Measurements from ENCODE around the gene SERPINA12.

Gene SERPINA12

GRCh38 chr14:94545131-94545841, 36.0 kb upstream of the SERPINA12 start:
- H3K36me3 ChIP-seq (ENCODE audit: control insufficient read depth in 5 of 5, insufficient read depth in 5 of 5, low read length in 5 of 5) = no peaks in the 10 kb centered on the region
- H3K4me3 ChIP-seq (ENCODE audit: low read depth in 1 of 5, low read length in 5 of 5) = no peak overlapping the region
- no peak overlapping the region for H3K27ac ChIP-seq (ENCODE audit: low read depth, low read length)
- peaks cover 0 to 14% (median 8%) of the 10 kb centered on the region in 5 donors for H3K27me3 ChIP-seq (ENCODE audit: control insufficient read depth in 5 of 5, insufficient read depth in 4 of 5, low read length in 5 of 5)
- H3K9ac ChIP-seq (ENCODE audit: low read length in 5 of 5) = no peak overlapping the region
- peaks cover 0 to 3% (median 1%) of the 10 kb centered on the region in 5 donors for H3K4me1 ChIP-seq (ENCODE audit: control insufficient read depth in 5 of 5, insufficient read depth in 5 of 5, low read length in 5 of 5)
- H3K9me3 ChIP-seq (ENCODE audit: control insufficient read depth in 5 of 5, low read length in 5 of 5) = peaks cover 0 to 6% (median 3%) of the 10 kb centered on the region in 5 donors

DNA sequence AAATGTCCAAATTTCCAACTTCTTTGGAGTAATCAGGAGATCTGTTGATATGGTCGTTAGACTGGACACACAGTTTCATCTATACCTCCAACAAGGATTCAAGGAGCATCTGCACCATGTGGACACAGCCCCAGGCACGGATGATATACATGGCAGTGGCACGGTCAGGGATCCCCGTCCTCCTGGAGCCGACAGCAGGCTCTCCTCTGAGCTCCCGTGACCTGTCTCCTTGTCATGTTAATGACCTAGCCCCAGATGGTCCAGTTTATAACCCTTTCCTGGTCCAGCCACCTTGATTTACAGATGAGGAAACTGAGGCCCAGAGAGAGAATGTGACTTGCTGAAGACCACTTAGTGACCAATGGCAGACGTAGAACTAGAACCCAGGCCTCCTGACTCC, 35.5 kb upstream of the SERPINA12 start:
- peaks cover 0 to 9% (median 7%) of the 10 kb centered on the region in 5 donors for H3K4me1 ChIP-seq (ENCODE audit: control insufficient read depth in 5 of 5, insufficient read depth in 5 of 5, low read length in 5 of 5)
- peaks cover 0 to 14% (median 8%) of the 10 kb centered on the region in 5 donors for H3K27me3 ChIP-seq (ENCODE audit: control insufficient read depth in 5 of 5, insufficient read depth in 4 of 5, low read length in 5 of 5)
- H3K9ac ChIP-seq (ENCODE audit: low read length in 5 of 5) = no peak overlapping the region

GRCh38 chr14:94543449-94544124, 34.3 kb upstream of the SERPINA12 start:
- no peak overlapping the region for H3K9ac ChIP-seq (ENCODE audit: low read length in 5 of 5)
- no peak overlapping the region for H3K4me3 ChIP-seq (ENCODE audit: low read depth in 1 of 5, low read length in 5 of 5)
- peaks cover 0 to 10% (median 10%) of the 10 kb centered on the region in 5 donors for H3K27me3 ChIP-seq (ENCODE audit: control insufficient read depth in 5 of 5, insufficient read depth in 4 of 5, low read length in 5 of 5)
- no peak overlapping the region for H3K27ac ChIP-seq (ENCODE audit: low read depth, low read length)
- peaks cover 0 to 11% (median 7%) of the 10 kb centered on the region in 5 donors for H3K4me1 ChIP-seq (ENCODE audit: control insufficient read depth in 5 of 5, insufficient read depth in 5 of 5, low read length in 5 of 5)
- peaks cover 0 to 6% (median 3%) of the 10 kb centered on the region in 5 donors for H3K9me3 ChIP-seq (ENCODE audit: control insufficient read depth in 5 of 5, low read length in 5 of 5)
- H3K36me3 ChIP-seq (ENCODE audit: control insufficient read depth in 5 of 5, insufficient read depth in 5 of 5, low read length in 5 of 5) = no peaks in the 10 kb centered on the region

More for the DNA sequence above, 35.5 kb upstream of the SERPINA12 start:
- Histone ChIP-seq H3K9me3 (ENCODE audit: control insufficient read depth in 5 of 5, low read length in 5 of 5) (peaks cover 0 to 6% (median 3%) of the 10 kb centered on the region in 5 donors), H3K4me3 (ENCODE audit: low read depth in 1 of 5, low read length in 5 of 5) (no peak overlapping the region), H3K36me3 (ENCODE audit: control insufficient read depth in 5 of 5, insufficient read depth in 5 of 5, low read length in 5 of 5) (no peaks in the 10 kb centered on the region), H3K27ac (ENCODE audit: low read depth, low read length) (no peak overlapping the region)

GRCh38 chr14:94542811-94543440, 33.7 kb upstream of the SERPINA12 start:
- H3K9ac ChIP-seq (ENCODE audit: low read length in 5 of 5) = no peak overlapping the region
- peaks cover 0 to 6% (median 3%) of the 10 kb centered on the region in 5 donors for H3K9me3 ChIP-seq (ENCODE audit: control insufficient read depth in 5 of 5, low read length in 5 of 5)
- H3K4me1 ChIP-seq (ENCODE audit: control insufficient read depth in 5 of 5, insufficient read depth in 5 of 5, low read length in 5 of 5) = peaks cover 0 to 11% (median 7%) of the 10 kb centered on the region in 5 donors
- H3K4me3 ChIP-seq (ENCODE audit: low read depth in 1 of 5, low read length in 5 of 5) = no peak overlapping the region
- no peaks in the 10 kb centered on the region for H3K36me3 ChIP-seq (ENCODE audit: control insufficient read depth in 5 of 5, insufficient read depth in 5 of 5, low read length in 5 of 5)
- no peak overlapping the region for H3K27ac ChIP-seq (ENCODE audit: low read depth, low read length)
- peaks cover 0 to 14% (median 10%) of the 10 kb centered on the region in 5 donors for H3K27me3 ChIP-seq (ENCODE audit: control insufficient read depth in 5 of 5, insufficient read depth in 4 of 5, low read length in 5 of 5)

- Histone ChIP-seq H3K9me3 (ENCODE audit: control insufficient read depth in 5 of 5, low read length in 5 of 5) (peaks cover 0 to 6% (median 3%) of the 10 kb centered on the region in 5 donors), H3K9ac (ENCODE audit: low read length in 5 of 5) (no peak overlapping the region), H3K4me1 (ENCODE audit: control insufficient read depth in 5 of 5, insufficient read depth in 5 of 5, low read length in 5 of 5) (peaks cover 0 to 11% (median 7%) of the 10 kb centered on the region in 5 donors), H3K27me3 (ENCODE audit: control insufficient read depth in 5 of 5, insufficient read depth in 4 of 5, low read length in 5 of 5) (peaks cover 0 to 14% (median 10%) of the 10 kb centered on the region in 5 donors), H3K36me3 (ENCODE audit: control insufficient read depth in 5 of 5, insufficient read depth in 5 of 5, low read length in 5 of 5) (no peaks in the 10 kb centered on the region), H3K27ac (ENCODE audit: low read depth, low read length) (no peak overlapping the region), H3K4me3 (ENCODE audit: low read depth in 1 of 5, low read length in 5 of 5) (no peak overlapping the region)
Measured at GRCh38 chr14:94542111-94542810, 33.0 kb upstream of the SERPINA12 start.

- Histone ChIP-seq H3K9me3 (ENCODE audit: control insufficient read depth in 5 of 5, low read length in 5 of 5) (peaks cover 0 to 3% (median under 1%) of the 10 kb centered on the region in 5 donors), H3K36me3 (ENCODE audit: control insufficient read depth in 5 of 5, insufficient read depth in 5 of 5, low read length in 5 of 5) (no peaks in the 10 kb centered on the region), H3K9ac (ENCODE audit: low read length in 5 of 5) (no peak overlapping the region), H3K27me3 (ENCODE audit: control insufficient read depth in 5 of 5, insufficient read depth in 4 of 5, low read length in 5 of 5) (peaks cover 0 to 14% (median 10%) of the 10 kb centered on the region in 5 donors), H3K4me3 (ENCODE audit: low read depth in 1 of 5, low read length in 5 of 5) (no peak overlapping the region), H3K4me1 (ENCODE audit: control insufficient read depth in 5 of 5, insufficient read depth in 5 of 5, low read length in 5 of 5) (peaks cover 0 to 11% (median 7%) of the 10 kb centered on the region in 5 donors), H3K27ac (ENCODE audit: low read depth, low read length) (no peak overlapping the region)
Measured at GRCh38 chr14:94541234-94541975, 32.1 kb upstream of the SERPINA12 start.

DNA sequence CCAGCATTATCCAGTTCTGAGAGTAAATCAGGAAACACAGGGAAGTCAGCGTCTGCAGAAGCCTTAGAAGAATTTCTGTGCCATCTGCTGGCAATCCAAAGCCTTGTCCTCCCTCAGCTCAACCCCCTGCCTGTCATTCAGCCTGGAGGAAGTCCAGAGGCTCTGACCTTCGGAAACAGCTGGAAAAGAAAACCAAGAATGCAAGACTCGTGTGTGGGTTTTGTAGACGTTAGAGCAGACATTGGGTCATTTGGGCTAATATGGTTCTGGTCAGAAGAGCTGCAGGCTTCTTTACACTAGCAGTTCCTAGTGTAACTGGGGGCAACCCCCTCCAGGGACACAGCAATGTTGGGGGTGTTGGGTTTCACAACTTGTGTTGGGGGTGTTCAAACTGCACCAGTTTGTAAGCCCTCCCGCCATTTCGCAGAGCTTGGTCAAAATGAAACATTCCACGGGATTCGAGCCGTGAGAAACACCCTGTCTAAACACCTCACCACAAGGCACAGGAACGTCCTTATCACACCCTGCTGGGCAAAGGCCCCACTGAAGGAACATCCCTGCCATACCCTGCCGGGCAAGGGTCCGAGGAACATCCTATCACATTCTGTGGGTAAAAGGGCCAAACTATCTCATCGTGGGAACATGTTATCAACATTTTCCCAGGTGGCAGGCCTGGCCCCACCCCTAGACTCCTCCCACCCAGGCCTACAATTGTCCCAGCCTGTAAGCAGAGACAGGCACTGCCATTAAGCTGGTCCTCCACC, 30.9 kb upstream of the SERPINA12 start:
- H3K9ac ChIP-seq (ENCODE audit: low read length in 5 of 5) = no peak overlapping the region
- H3K4me3 ChIP-seq (ENCODE audit: low read depth in 1 of 5, low read length in 5 of 5) = no peak overlapping the region
- peaks cover 0 to 11% (median 11%) of the 10 kb centered on the region in 5 donors for H3K27me3 ChIP-seq (ENCODE audit: control insufficient read depth in 5 of 5, insufficient read depth in 4 of 5, low read length in 5 of 5)
- H3K27ac ChIP-seq (ENCODE audit: low read depth, low read length) = no peak overlapping the region
- no peaks in the 10 kb centered on the region for H3K36me3 ChIP-seq (ENCODE audit: control insufficient read depth in 5 of 5, insufficient read depth in 5 of 5, low read length in 5 of 5)
- H3K4me1 ChIP-seq (ENCODE audit: control insufficient read depth in 5 of 5, insufficient read depth in 5 of 5, low read length in 5 of 5) = peaks cover 0 to 11% (median 7%) of the 10 kb centered on the region in 5 donors
- no peaks in the 10 kb centered on the region for H3K9me3 ChIP-seq (ENCODE audit: control insufficient read depth in 5 of 5, low read length in 5 of 5)

- no peak overlapping the region for H3K4me3 ChIP-seq (ENCODE audit: low read depth in 1 of 5, low read length in 5 of 5)
- H3K4me1 ChIP-seq (ENCODE audit: control insufficient read depth in 5 of 5, insufficient read depth in 5 of 5, low read length in 5 of 5) = peaks cover 0 to 11% (median 7%) of the 10 kb centered on the region in 5 donors
- H3K9ac ChIP-seq (ENCODE audit: low read length in 5 of 5) = no peak overlapping the region
- no peaks in the 10 kb centered on the region for H3K36me3 ChIP-seq (ENCODE audit: control insufficient read depth in 5 of 5, insufficient read depth in 5 of 5, low read length in 5 of 5)
- no peaks in the 10 kb centered on the region for H3K9me3 ChIP-seq (ENCODE audit: control insufficient read depth in 5 of 5, low read length in 5 of 5)
- H3K27me3 ChIP-seq (ENCODE audit: control insufficient read depth in 5 of 5, insufficient read depth in 4 of 5, low read length in 5 of 5) = peaks cover 0 to 15% (median 7%) of the 10 kb centered on the region in 5 donors
- H3K27ac ChIP-seq (ENCODE audit: low read depth, low read length) = no peak overlapping the region
Measured at GRCh38 chr14:94539181-94539580, 29.9 kb upstream of the SERPINA12 start.
